NCI-H748 (cell line): Measurements from ENCODE around the gene SH3GLB1.
"Not testable (repeated sequence)": the region's sequence is repeated elsewhere in the genome, so short reads cannot be mapped to it uniquely, and the experiment has no call there.

Experiments
- DNase-seq: peaks from one replicate; lab custom pipeline; 2025; ENCODE audit not compliant: unreplicated experiment; lab: John Stamatoyannopoulos, UW

SH3GLB1 gene

GRCh38 chr1:86704458-86704971, at the start of gene SH3GLB1:
TSS of gene SH3GLB1 (plus strand) at chr1:86704576. CDS start at chr1:86704900, 324 bp downstream.
- DNase-seq = peak; percentile 89

GRCh38 chr1:86658381-86658780, 46.0 kb upstream of the SH3GLB1 start:
- not testable (repeated sequence) for DNase-seq

- DNase-seq = no peak
Measured at GRCh38 chr1:86666368-86666767, 38.0 kb upstream of the SH3GLB1 start.

GRCh38 chr1:86687595-86687994, 16.8 kb upstream of the SH3GLB1 start:
- DNase-seq = peak; percentile 18

- no peak for DNase-seq
Measured at GRCh38 chr1:86692641-86693040, 11.7 kb upstream of the SH3GLB1 start.

- no peak for DNase-seq
Measured at GRCh38 chr1:86695400-86695799, 9.0 kb upstream of the SH3GLB1 start.

- DNase-seq = no peak
Measured at GRCh38 chr1:86696522-86696921, 7.9 kb upstream of the SH3GLB1 start.

- DNase-seq = no peak
Measured at GRCh38 chr1:86699186-86699585, 5.2 kb upstream of the SH3GLB1 start.

GRCh38 chr1:86701731-86702130, 2.6 kb upstream of the SH3GLB1 start:
- no peak for DNase-seq

- DNase-seq = not testable (repeated sequence)
Measured at GRCh38 chr1:86702954-86703494, 1.4 kb upstream of the SH3GLB1 start.

GRCh38 chr1:86703696-86704457, 499 bp upstream of the SH3GLB1 start:
- peak; percentile 82 for DNase-seq

- peak; percentile 58 for DNase-seq
Measured at GRCh38 chr1:86704972-86705664, 742 bp downstream of the SH3GLB1 start.

GRCh38 chr1:86705665-86705985, 1.2 kb downstream of the SH3GLB1 start:
- peak; percentile 21 for DNase-seq

GRCh38 chr1:86706018-86706635, 1.8 kb downstream of the SH3GLB1 start:
- no peak for DNase-seq

GRCh38 chr1:86708920-86709319, 4.5 kb downstream of the SH3GLB1 start:
- no peak for DNase-seq

- no peak for DNase-seq
Measured at GRCh38 chr1:86712088-86712860, 7.9 kb downstream of the SH3GLB1 start.

GRCh38 chr1:86713477-86713876, 9.1 kb downstream of the SH3GLB1 start:
- no peak for DNase-seq

- no peak for DNase-seq
Measured at GRCh38 chr1:86714159-86714558, 9.8 kb downstream of the SH3GLB1 start.

GRCh38 chr1:86714561-86715244, 10.3 kb downstream of the SH3GLB1 start:
- no peak for DNase-seq

GRCh38 chr1:86718786-86719185, 14.4 kb downstream of the SH3GLB1 start:
- DNase-seq = no peak
